Skeletal muscle tissue (tissue), 4 donors: Measurements from ENCODE around the gene SCRN1. TPM values are rescaled to one million over a fixed set of nuclear protein-coding genes. Genes with fewer than 3 reads are reported as not detected.

ENCODE experiments used
- H3K27ac ChIP-seq: one replicate; pipeline ENCODE4 v1.7.0; 2013; ENCODE audit warnings: mild to moderate bottlenecking, low read depth, low read length, inconsistent platforms
- H3K27me3 ChIP-seq, 3 donors: one replicate each; pipeline ENCODE4 v1.7.0; 2013; ENCODE audit warnings: low read length in 3 of 3; ENCODE audit not compliant: control insufficient read depth in 3 of 3, insufficient read depth in 3 of 3
- H3K36me3 ChIP-seq, 3 donors: one replicate each; pipeline ENCODE4 v1.7.0; 2013; ENCODE audit warnings: low read length in 3 of 3; ENCODE audit not compliant: control insufficient read depth in 3 of 3, insufficient read depth in 3 of 3
- H3K4me1 ChIP-seq, 3 donors: one replicate each; pipeline ENCODE4 v1.7.0; 2013; ENCODE audit warnings: low read length in 3 of 3, mild to moderate bottlenecking in 3 of 3; ENCODE audit not compliant: control insufficient read depth in 3 of 3, insufficient read depth in 3 of 3
- H3K4me3 ChIP-seq, 3 donors: one replicate each; pipeline ENCODE4 v1.7.0; 2013; ENCODE audit warnings: low read length in 3 of 3
- H3K9ac ChIP-seq, 3 donors: one replicate each; pipeline ENCODE4 v1.7.0; 2013; ENCODE audit warnings: low read length in 3 of 3, mild to moderate bottlenecking in 3 of 3, moderate library complexity in 2 of 3, low read depth in 1 of 3
- H3K9me3 ChIP-seq, 3 donors: one replicate each; pipeline ENCODE4 v1.7.0; 2013; ENCODE audit warnings: low read length in 3 of 3; ENCODE audit not compliant: control insufficient read depth in 3 of 3
- total RNA-seq: library from RNA; depleted of rRNA; stranded (reverse); fragments of >200 nt; gene quantifications from one replicate; pipeline ENCODE4 v1.2.3, GENCODE V29; 2014
- donor health status: Osteomylitis.

Gene SCRN1
- total RNA-seq, 1 donor from 2014 or later, result 20.4 TPM

DNA sequence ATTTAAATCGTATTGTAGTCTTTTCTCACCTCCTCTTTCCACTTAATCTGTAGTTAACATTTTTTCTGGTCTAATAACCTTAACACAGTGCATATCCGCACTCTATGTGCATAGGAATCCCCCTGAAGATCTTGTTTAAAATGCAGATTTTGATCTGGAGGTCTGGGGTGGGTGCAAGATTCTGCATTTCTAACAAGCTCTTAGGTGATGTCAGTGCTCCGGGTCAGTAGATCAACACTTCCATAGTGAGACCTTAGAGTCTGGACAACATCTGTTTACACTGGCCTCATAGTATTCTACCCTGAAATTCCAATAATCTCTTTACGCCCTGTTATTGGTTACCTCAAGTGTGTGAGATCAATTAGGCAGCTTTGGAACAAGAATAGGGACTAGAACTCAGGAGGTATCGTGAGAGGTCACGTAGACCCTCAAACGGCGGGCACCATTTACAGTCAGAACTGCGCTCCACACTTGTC is 38.2 kb upstream of the SCRN1 start:
- Histone ChIP-seq H3K9ac (peak overlapping the region; percentile 82 to 87 (median 86)), H3K36me3 (no peaks in the 10 kb centered on the region), H3K4me1 (peaks cover 23 to 31% (median 30%) of the 10 kb centered on the region in 3 donors), H3K27me3 (no peaks in the 10 kb centered on the region), H3K9me3 (no peaks in the 10 kb centered on the region), H3K4me3 (peak overlapping the region; percentile 83 to 100 (median 87)), H3K27ac (peak overlapping the region; percentile 82)

DNA sequence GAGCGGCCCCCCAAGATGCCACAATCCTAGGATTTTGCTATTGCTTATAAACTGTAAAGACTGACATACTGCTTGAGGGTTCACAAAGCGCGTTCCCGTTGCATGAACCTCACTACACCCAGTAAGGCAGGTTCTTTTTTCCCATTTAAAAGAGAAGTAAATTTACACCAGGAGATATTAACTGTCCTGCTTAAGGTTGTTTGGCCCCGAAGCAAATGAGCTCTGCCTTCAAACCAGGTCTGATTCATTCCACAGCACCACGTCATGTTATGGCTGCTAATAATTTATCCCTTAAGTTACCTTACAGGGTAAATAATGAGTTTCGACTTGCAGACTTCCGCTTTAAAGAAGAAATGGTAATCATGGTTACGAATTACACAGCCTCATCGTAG is 37.5 kb upstream of the SCRN1 start:
- H3K4me1 ChIP-seq, result peaks cover 17 to 27% (median 24%) of the 10 kb centered on the region in 3 donors
- peak overlapping the region; percentile 83 to 100 (median 87) for H3K4me3 ChIP-seq
- H3K9ac ChIP-seq, result peak overlapping the region; percentile 82 to 87 (median 86)
- H3K27me3 ChIP-seq, result no peaks in the 10 kb centered on the region
- H3K36me3 ChIP-seq, result no peaks in the 10 kb centered on the region
- H3K9me3 ChIP-seq, result no peaks in the 10 kb centered on the region
- H3K27ac ChIP-seq, result peak overlapping the region; percentile 82

DNA sequence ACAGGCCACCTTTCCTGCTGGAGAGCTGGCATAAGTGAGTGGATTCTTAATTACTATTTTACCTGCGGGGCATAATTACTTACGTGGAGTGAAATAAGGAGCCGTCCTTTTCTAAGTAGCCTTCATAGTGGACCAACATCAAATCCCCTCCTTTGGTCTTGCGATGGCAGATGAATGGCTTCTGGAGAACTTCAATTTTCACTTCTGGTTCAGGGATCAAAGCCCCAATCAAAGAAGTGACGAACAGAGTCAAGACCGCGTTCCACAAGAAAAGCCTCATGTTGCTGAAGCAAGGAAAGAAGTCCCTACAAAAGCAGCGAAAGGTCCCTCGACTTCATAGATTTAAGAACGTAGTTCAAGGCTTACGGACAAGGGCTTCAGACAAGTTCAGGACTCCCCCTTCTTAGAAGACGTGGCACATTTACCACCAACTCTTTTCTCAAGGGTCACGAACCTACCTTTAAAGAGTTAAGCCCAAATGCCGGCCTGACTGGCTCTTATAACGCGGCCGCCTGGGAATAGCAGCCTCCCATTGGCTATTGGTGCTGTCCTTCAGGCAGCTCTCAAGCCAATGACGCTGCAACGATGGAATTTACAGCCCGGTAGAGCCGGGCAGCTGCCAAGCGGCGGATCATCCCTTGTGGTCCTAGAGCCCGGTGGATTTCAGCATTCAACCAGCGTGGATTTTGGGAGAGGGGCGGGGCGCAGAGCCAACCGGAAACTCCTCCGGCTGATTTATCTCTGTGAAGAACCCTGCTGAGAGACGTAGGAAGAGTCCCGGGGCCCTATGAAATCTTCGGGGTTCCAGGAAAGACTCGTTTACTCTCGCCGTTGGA is 36.8 kb upstream of the SCRN1 start, which contains the start of gene FKBP14:
FKBP14 (minus strand) TSS at position 474 of the 836 bp plus-strand sequence; CDS start at position 280, 194 bp downstream.
- H3K27me3 ChIP-seq, result no peaks in the 10 kb centered on the region
- no peaks in the 10 kb centered on the region for H3K9me3 ChIP-seq

DNA sequence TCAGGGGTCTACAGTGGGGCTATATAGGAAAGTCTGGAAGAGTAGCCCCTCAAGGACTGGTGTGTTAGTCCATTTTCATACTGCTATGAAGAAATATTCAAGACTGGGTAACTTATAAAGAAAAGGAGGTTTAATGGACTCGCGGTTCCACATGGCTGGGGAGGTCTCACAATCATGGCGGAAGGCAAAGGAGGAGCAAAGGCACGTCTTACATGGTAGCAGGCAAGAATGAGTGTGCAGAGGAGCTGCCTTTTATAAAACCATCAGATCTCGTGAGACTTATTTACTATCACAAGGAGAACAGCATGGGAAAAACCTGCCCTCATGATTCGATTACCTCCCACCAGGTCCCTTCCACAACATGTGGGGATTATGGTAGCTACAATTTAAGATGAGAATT is 33.9 kb upstream of the SCRN1 start:
- peaks cover 0 to under 1% (median under 1%) of the 10 kb centered on the region in 3 donors for H3K36me3 ChIP-seq
- no peak overlapping the region for H3K4me3 ChIP-seq
- no peaks in the 10 kb centered on the region for H3K27me3 ChIP-seq
- no peaks in the 10 kb centered on the region for H3K9me3 ChIP-seq
- H3K4me1 ChIP-seq, result peaks cover 12 to 18% (median 13%) of the 10 kb centered on the region in 3 donors
- H3K9ac ChIP-seq, result no peak overlapping the region
- no peak overlapping the region for H3K27ac ChIP-seq

More for the DNA sequence above, 36.8 kb upstream of the SCRN1 start, which contains the start of gene FKBP14:
- Histone ChIP-seq H3K27ac (peak within 1 kb of the TSS; percentile 82), H3K9ac (peak within 1 kb of the TSS; percentile 86 to 98 (median 87)), H3K36me3 (no peaks in the 10 kb centered on the region), H3K4me3 (peak within 1 kb of the TSS; percentile 83 to 100 (median 87)), H3K4me1 (peaks cover 17 to 27% (median 24%) of the 10 kb centered on the region in 3 donors)

DNA sequence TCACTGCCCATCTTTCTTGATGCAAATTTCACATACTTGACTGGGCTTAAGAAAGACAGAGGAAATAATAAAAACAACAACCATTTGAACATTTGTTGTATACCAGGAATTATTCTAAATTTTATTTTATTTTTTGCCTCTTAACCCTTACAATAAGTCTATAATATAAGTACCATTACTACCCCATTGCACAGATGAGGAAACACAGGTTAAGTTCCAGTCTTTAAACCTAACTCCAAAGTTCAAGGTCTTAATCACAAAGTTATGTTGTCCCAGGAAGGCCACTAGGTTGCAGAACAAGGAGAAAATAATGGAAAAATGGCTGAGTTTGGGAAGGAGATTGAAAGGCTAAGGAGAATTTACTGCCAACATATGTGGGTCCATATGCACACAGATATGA is 33.4 kb upstream of the SCRN1 start:
- Histone ChIP-seq H3K9ac (no peak overlapping the region), H3K4me1 (peaks cover 12 to 18% (median 13%) of the 10 kb centered on the region in 3 donors), H3K27me3 (no peaks in the 10 kb centered on the region), H3K27ac (no peak overlapping the region), H3K4me3 (no peak overlapping the region), H3K9me3 (no peaks in the 10 kb centered on the region), H3K36me3 (peaks cover 0 to 6% (median 6%) of the 10 kb centered on the region in 3 donors)

DNA sequence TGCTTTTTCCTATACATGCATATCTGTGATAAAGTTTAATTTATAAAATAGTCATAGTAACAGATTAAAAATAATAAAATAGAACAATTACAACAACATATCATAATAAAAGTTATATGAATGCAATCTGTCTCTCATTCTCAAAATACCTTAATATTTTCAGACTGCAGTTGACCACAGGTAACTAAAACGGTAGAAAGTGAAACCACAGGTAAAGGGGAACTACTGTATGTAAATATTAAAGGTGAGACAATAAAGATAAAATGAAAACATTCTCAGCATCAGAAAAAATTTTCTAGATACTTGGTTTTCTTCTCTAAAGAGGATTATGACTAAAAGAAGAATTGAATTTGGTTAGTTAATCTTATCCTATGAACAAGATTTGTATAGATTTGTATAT is 30.9 kb upstream of the SCRN1 start:
- Histone ChIP-seq H3K27ac (no peak overlapping the region), H3K9ac (no peak overlapping the region), H3K9me3 (no peaks in the 10 kb centered on the region), H3K4me1 (peaks cover 5 to 11% (median 7%) of the 10 kb centered on the region in 3 donors), H3K27me3 (no peaks in the 10 kb centered on the region), H3K4me3 (no peak overlapping the region), H3K36me3 (peaks cover 0 to 10% (median 6%) of the 10 kb centered on the region in 3 donors)

DNA sequence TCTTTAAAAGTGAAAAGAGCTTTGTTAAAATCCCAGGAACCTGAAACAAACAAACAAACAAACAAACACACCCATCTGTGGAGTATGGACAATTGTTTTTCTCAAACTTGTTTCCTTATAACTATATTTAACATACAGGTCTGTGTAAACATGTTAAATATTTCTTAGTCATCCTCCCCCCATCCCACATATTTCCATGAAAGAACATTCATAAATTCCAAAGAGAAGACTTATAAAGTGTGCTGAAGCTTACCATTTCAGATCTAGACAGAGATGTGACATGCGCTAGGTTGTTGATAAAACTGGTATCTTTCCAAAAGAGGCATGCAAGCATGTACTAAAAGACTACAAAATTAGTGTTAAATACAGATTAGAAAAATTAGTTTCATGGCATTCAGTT is 30.4 kb upstream of the SCRN1 start:
- H3K9me3 ChIP-seq, result no peaks in the 10 kb centered on the region
- peaks cover 0 to 10% (median 6%) of the 10 kb centered on the region in 3 donors for H3K36me3 ChIP-seq
- no peak overlapping the region for H3K9ac ChIP-seq
- no peak overlapping the region for H3K27ac ChIP-seq
- no peak overlapping the region for H3K4me3 ChIP-seq
- H3K4me1 ChIP-seq, result peaks cover 0 to 5% (median under 1%) of the 10 kb centered on the region in 3 donors
- H3K27me3 ChIP-seq, result no peaks in the 10 kb centered on the region

DNA sequence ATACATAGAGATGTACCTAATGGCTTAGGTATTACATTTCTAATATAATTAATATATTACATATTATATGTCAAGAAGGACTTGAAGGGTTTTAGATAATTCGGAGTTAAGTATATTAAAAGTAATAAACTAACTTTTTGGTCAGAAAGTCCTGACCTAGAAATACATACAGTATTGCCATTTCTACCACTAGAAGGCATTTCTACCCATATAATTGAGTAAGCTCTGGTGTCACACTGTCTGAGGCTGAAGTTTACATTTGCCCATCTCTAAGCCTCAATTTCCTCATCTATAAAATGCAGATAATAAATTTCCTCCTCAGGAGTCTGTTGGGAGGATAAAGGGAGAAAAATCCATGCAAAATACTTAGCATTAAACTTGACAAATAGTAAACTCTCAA is 29.8 kb upstream of the SCRN1 start:
- Histone ChIP-seq H3K27ac (no peak overlapping the region), H3K9ac (no peak overlapping the region), H3K9me3 (no peaks in the 10 kb centered on the region), H3K4me1 (no peaks in the 10 kb centered on the region), H3K27me3 (no peaks in the 10 kb centered on the region), H3K36me3 (peaks cover 0 to 10% (median 6%) of the 10 kb centered on the region in 3 donors), H3K4me3 (no peak overlapping the region)

DNA sequence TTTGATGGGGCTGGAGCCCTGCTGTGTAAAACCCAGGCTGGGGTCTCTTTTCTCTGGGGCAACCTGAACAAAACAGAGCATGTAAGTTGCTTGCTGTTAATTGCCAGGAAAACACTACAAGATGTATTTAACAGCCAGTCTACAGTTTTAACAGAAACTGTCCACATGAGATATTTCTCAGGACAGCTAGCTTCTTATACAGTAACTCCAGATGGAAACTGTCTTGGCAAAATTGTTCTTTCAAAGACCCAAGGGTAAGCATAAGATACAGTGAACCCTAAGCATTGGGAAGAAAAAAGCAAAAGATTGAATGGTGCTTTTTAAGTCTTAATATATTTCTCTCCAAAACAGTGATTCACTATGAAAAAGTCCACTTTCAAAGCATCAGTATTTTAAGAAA is 28.9 kb upstream of the SCRN1 start:
- no peak overlapping the region for H3K27ac ChIP-seq
- H3K27me3 ChIP-seq, result no peaks in the 10 kb centered on the region
- no peaks in the 10 kb centered on the region for H3K4me1 ChIP-seq
- no peaks in the 10 kb centered on the region for H3K9me3 ChIP-seq
- H3K36me3 ChIP-seq, result peaks cover 0 to 16% (median 13%) of the 10 kb centered on the region in 3 donors
- no peak overlapping the region for H3K4me3 ChIP-seq
- no peak overlapping the region for H3K9ac ChIP-seq

DNA sequence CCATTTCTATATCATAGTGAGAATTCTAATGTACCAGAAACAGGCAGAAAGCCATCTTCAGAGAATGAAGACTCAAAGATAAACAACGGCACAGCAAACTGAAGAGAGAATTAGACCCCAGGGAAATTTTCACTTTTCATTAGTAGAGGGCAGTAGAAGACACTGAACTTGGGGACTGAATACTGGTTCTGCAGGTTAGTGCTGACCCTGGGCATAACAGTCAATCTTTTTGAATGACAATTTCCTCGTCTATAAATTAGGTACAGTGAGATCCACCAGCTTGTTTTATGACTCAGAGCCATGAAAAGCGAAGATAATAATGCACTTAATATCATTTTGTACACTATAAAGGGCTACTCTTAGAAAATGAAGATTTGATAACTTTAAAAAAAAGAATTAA is 23.2 kb upstream of the SCRN1 start:
- H3K4me3 ChIP-seq, result no peak overlapping the region
- no peaks in the 10 kb centered on the region for H3K27me3 ChIP-seq
- peaks cover 0 to 10% (median 7%) of the 10 kb centered on the region in 3 donors for H3K36me3 ChIP-seq
- H3K4me1 ChIP-seq, result no peaks in the 10 kb centered on the region
- no peak overlapping the region for H3K9ac ChIP-seq
- no peaks in the 10 kb centered on the region for H3K9me3 ChIP-seq
- H3K27ac ChIP-seq, result no peak overlapping the region
